ENCODE results near the gene ARID5B.

- TF ChIP-seq, protein P1, sequence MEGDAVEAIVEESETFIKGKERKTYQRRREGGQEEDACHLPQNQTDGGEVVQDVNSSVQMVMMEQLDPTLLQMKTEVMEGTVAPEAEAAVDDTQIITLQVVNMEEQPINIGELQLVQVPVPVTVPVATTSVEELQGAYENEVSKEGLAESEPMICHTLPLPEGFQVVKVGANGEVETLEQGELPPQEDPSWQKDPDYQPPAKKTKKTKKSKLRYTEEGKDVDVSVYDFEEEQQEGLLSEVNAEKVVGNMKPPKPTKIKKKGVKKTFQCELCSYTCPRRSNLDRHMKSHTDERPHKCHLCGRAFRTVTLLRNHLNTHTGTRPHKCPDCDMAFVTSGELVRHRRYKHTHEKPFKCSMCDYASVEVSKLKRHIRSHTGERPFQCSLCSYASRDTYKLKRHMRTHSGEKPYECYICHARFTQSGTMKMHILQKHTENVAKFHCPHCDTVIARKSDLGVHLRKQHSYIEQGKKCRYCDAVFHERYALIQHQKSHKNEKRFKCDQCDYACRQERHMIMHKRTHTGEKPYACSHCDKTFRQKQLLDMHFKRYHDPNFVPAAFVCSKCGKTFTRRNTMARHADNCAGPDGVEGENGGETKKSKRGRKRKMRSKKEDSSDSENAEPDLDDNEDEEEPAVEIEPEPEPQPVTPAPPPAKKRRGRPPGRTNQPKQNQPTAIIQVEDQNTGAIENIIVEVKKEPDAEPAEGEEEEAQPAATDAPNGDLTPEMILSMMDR (IDR thresholded peaks at IDR 0.05): no peak
- no peak for TF ChIP-seq POLR2A (IDR thresholded peaks at IDR 0.05)
Measured at GRCh38 chr10:61877887-61878739, 23.4 kb upstream of the ARID5B start.

All from prostate gland (tissue), 2 donors.